GM12875 (cell line): Measurements from ENCODE around the gene FYTTD1.

Source experiments
- H3K4me3 ChIP-seq: one replicate; pipeline ENCODE4 v1.5.1; 2011; ENCODE audit warnings: low read depth, low read length, control low read depth
- CTCF ChIP-seq: IDR thresholded peaks from 2 replicates; pipeline ENCODE4 v1.5.1; 2011; ENCODE audit warnings: low read depth, mild to moderate bottlenecking, control low read depth, inconsistent platforms, low read length, moderate library complexity, borderline replicate concordance; ENCODE audit not compliant: insufficient read depth

The FYTTD1 gene

GRCh38 chr3:197814372-197814771 lies 64.7 kb downstream of the FYTTD1 start:
- TF ChIP-seq CTCF: no peak
- no peak overlapping the region for H3K4me3 ChIP-seq

DNA sequence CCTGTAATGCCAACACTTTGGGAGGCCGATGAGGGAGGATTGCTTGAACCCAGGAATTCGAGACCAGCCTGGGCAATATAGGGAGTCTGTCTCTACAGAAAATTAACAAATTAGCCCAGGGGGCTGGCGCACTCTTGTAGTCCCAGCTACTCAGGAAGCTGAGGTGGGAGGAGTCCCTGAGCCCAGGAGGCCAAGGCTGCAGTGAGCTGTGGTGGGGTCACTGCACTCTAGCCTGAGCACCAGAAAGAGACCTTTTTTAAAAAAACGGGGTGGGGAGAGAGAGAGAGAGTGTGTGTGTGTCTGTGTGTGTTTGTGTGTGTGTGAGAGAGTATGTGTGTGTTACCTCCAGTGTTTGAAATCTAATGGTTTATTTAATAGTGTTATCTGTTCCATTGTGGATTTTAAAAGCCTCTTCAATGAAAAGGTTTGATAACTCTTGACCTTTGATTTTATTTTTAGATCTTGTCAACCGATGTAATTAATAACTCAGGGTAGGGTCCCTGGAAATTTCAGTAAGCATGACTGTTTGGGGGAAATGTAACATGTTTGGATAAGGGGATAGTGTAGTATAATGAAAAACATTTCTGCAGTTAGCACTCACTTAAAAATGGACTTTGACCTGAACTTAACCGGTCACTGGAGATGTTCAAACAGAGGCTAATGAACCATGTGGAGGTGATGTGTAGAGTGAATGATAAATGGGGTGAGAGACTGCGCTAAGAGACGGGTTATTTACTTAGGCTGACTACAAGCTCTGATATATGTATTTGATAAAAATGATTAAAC lies 71.1 kb downstream of the FYTTD1 start:
- TF ChIP-seq CTCF: no peak
- H3K4me3 ChIP-seq: no peak overlapping the region

GRCh38 chr3:197829397-197830045 lies 79.8 kb downstream of the FYTTD1 start:
- H3K4me3 ChIP-seq: no peak overlapping the region
- no peak for TF ChIP-seq CTCF

DNA sequence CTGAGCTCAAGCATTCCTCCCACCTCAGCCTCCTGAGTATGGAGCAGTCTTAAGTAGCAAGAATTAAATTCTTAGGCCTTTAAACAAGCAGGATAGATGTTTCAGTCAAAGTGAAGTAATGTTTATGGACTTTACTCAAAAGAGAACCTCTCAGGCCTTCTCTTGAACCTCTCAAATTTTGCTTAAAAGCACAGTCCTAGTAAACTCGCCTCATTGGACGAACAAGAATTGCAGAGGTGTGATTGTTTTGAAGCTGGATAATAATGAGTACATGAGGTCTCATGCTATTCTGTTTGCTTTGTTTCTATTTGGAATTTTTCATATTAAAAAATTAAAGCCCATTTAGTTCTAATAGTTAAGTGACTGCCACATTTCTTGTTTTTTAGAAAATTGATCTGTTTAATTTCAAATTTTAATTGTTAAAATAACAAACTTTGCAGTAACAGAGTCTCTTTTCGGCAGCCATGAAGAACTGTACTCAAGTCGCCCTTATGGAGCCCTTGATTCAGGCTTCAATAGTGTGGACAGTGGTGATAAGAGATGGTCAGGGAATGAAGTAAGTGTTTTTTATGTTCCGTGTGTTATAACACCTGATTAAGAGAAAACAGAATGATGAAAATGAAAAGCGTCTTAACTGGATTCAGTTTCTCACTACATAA lies 80.8 kb downstream of the FYTTD1 start:
- no peak for TF ChIP-seq CTCF
- H3K4me3 ChIP-seq: no peak overlapping the region

- H3K4me3 ChIP-seq: no peak overlapping the region
- TF ChIP-seq CTCF: no peak
Measured at GRCh38 chr3:197830967-197831313, 81.3 kb downstream of the FYTTD1 start.

DNA sequence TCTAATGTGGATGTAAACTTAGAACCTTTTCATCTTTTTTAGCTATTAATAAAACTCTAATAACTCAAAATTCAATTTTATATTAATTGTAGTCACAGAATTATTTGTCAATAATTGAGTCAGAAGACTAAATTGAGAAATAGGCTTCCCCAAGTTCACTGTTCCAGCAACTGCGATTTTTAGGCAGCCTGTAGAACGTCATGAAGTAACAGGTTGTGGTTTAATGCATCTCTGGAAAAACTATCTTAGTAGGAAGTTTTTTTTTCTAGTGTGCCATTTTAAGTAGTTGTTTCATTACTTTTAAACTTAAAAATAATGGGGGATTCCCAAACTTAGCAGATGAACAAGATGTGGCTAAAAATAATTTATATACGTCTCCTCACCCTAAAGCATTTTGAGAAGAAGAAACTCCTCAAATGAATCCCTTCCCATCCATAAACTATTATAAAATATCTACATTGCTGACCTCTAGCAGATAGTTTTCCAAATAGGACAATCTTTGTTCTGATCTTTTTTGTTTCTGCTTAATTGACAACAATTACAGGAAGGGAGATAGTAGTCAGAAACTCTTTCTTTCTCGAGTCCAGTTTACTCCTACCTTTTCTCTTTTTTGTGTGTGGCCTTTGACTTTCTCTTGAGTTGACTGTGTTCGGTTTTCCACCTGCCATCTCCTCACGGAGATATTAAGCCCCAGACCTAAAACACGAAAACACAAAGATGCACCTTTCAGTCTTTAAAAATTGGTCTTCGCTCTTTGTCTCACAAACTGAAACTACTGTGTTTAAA lies 84.4 kb downstream of the FYTTD1 start:
- no peak overlapping the region for H3K4me3 ChIP-seq
- no peak for TF ChIP-seq CTCF
